DMS 273 (cell line): ENCODE results near the gene DARS2.

Experiments used
- DNase-seq: peaks from one replicate; lab custom pipeline; 2025; ENCODE audit not compliant: unreplicated experiment; lab: John Stamatoyannopoulos, UW

Gene DARS2

DNA sequence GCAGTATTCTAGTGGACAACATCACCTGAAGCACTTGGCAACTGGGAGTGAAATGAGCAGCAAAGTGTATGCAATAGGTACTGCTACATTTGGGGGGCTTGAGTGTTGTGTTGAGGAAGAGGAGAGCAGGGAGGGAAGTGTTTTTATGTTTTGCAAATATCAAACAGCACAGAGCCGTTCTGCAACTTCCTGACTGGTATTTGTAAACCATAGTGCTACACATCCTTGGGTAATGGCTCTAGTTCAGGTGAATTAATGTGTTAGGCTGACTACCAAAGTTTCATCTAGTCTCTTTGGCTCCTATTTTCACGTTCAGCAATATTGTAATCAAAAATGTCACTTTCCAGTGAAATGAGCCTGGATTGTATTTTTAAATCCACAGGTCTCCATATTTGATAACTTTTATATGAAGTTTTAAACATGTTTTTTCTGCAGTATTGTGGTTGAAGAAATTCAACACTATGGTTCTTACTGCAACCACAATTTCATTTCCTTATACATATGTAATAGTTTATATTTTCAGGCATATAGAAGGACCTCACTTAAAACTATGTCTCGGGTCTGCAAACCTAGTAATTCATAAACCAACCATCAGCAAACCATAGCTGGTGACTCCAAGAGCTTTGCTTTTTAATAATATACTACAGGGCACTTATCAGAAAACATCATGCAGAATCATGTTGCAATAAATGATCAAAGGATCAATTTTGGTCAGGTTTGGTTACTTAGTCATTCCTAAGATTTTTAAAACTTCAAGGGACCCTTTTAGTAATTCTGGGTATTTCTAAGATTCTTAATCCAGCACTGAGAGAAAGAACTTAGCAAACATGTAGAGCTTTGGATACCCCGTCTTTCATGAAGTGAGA is 62.5 kb downstream of the DARS2 start:
- DNase-seq: no peak

DNA sequence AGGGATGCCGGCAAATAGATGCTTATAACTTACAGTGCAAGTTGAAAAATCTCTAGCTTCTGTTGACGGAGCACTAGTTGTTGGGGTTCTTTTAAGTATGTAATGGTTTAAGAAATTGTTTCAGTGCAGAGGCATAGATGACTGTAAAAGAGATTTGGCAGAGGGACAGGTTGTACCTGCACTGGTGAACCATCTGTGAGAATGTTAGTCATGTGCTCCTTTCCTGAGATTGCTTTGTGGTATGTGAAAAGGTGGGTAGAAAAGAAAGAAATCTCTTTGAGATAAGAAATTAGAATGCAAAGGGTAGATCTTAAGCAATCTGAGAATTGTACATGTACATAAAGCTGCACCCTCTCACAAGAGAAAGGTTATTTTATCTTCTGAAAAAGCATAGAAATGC is 63.2 kb downstream of the DARS2 start:
- no peak for DNase-seq

DNA sequence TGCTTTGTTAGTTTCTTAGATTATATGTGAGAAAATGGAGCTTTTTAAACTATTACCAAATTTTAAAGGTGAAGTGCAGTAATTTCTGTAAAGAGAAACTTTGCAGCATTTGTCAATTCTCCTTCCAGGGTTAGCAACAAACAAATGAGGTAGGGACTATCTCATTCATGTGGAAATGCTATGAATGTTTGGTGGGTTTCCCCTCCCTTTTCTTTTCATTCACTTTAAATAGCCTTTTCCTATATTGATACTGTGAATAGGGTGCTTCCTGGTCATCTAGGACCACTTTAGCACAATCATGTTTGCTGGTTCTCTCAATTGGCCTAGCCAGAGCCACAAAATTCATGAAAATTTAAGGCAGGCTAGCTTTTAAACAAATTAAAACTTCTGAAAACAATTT is 64.3 kb downstream of the DARS2 start:
- DNase-seq: no peak

DNA sequence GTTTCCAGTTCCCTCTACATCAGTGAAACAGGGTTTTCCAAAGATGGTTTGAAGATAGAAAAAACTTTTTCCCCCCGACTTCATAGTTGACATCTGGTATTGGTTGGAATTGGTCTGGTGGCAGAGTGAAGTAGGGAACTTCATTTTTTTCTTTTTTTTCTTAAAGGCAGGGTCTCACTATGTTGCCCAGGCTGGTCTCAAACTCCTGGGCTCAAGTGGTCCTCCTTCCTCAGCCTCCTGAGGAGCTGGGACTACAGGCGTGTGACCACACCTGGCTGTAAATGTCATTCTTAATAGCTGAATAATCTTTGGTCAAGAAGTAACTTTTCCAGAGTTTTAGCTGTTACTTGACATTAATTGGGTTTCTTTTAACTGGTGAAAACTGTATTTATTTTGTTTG is 65.4 kb downstream of the DARS2 start:
- no peak for DNase-seq

DNA sequence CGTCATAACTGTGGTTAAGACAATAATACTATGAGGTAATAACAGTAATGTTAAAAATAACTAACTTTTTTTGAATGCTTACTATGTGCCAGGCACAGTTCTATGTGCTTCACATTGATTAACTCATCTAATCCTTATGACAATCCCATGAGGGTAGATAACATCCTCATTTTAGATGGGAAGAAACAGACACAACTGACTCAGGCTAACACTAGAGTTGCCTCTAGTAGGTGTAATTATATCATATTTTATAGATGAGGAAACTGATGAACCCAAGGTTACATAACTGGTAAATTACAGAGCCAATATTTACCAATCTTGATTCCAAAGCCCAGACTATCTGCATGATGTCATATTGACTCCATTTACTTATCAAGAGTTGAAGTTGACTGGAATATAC is 69.1 kb downstream of the DARS2 start:
- DNase-seq: no peak

DNA sequence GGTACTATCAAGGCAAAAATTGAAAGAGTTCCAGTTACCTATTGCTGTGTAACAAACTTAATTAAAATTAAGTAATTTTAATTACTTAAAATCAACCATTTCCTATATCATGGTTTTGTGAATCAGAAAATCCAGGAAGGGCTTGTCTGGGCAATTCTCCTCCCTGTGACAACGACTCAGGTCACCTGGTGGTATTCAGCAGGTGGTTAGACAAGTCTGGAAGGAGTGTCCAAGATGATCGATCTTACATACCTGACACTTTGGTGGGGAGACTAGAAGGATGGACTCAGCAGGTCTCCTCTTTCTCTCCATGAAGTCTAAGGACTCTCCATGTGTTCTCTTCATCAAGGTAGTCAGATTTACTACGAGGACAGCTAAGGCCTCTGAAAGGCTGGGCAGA is 69.7 kb downstream of the DARS2 start:
- DNase-seq: no peak

DNA sequence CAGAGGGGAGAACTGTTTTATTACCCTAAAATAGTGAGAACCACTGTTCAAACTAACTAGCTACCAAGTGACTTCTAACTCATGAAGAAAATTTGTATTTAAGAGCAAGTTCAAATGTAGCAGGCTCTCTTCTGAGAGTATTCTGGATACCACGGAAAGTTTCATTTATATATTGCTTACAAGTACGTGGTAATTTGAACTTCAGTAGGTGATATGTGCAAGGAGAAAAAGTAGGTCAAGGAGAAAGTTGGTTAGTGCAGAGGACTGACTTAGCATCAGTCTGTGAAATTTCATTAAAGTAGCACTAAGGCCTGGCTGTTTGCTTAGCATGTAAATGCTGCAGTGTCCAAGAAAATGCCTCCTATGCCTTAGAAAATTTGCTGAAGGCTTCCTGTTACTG is 76.0 kb downstream of the DARS2 start:
- DNase-seq: no peak

DNA sequence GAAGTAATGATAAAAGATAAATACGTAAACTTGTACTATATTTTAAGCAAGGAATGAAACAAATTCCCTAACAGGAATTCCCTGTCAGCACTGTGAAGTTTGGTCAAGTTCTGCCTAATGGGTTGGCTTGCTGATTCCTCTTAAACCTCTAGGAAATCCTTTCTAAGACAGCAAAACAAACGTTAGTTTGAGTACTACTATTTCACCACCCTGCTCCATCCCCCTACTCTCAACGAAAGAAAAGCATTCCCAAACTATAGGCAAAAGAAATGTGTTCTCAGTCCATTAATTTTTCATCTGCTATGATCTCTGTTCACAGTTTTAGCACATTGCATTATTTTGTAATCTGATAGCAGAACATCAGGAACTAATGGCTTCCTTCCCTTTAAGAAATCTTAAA is 76.5 kb downstream of the DARS2 start:
- DNase-seq: no peak

DNA sequence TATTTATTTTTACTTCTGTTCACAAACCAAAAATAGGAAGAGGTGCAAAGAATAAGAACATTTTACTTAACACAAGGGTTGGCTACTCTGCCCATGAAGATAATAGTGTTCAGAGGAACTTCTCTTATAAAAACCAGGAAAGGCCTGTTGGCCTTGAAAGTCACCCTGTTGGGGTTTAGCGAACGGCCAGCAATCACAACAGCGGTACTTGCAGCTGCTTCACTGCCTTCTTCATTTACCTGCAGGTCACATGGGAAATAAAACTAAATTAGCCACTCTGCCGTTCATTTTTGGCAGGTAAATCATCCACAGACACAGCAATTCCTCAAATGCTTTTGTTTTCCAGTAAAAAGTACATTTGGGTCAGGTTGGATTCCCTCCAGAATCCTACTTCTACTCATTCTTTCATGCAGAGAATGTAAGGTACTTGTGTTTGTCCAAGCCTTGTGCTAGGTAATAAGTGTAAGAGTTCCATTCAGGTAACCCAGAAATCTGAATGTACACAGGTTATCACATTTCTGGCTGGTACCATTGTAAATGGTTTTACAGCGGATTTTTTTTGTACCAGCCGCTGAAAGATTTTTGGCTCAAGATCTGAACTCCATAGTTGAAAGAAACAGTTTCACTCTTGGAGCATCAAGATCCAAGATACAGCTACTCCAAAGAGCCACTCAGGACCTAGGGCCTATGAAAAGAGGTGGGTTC is 79.5 kb downstream of the DARS2 start:
- no peak for DNase-seq
